Measurements from ENCODE around the gene CCDC148.
"Not testable (repeated sequence)": the region's sequence is repeated elsewhere in the genome, so short reads cannot be mapped to it uniquely, and the experiment has no call there.

The CCDC148 gene

GRCh38 chr2:158457092-158457825 lies 706 bp upstream of the CCDC148 start:
- H3K4me3 ChIP-seq (ENCODE audit: low read depth, low read length) = peak overlapping the region; percentile 74
- peak; percentile 82 for DNase-seq (ENCODE audit: low read depth)
- TF ChIP-seq CTCF (IDR thresholded peaks at IDR 0.05; ENCODE audit: low read depth, low read length) = no peak
- peak; percentile 73 for TF ChIP-seq MAX (IDR thresholded peaks at IDR 0.05; ENCODE audit: low read depth, low read length)
- peak; percentile 16 for TF ChIP-seq POLR2A (IDR thresholded peaks at IDR 0.05; ENCODE audit: extremely low read depth, insufficient read length)
- peak; percentile 92 for TF ChIP-seq MYC (IDR thresholded peaks at IDR 0.05; ENCODE audit: low read depth, low read length)

GRCh38 chr2:158443606-158444005 lies 12.9 kb downstream of the CCDC148 start:
- H3K4me3 ChIP-seq (ENCODE audit: low read depth, low read length) = no peak overlapping the region
- TF ChIP-seq CTCF (IDR thresholded peaks at IDR 0.05; ENCODE audit: low read depth, low read length) (no peak), MYC (IDR thresholded peaks at IDR 0.05; ENCODE audit: low read depth, low read length) (no peak), POLR2A (IDR thresholded peaks at IDR 0.05; ENCODE audit: extremely low read depth, insufficient read length) (no peak)
- no peak for DNase-seq (ENCODE audit: low read depth)

GRCh38 chr2:158439062-158439461 lies 17.5 kb downstream of the CCDC148 start:
- DNase-seq (ENCODE audit: low read depth); H3K4me3 ChIP-seq (ENCODE audit: low read depth, low read length): not testable (repeated sequence)

- not testable (repeated sequence) for DNase-seq (ENCODE audit: low read depth); H3K4me3 ChIP-seq (ENCODE audit: low read depth, low read length)
These were observed 22.8 kb downstream of the CCDC148 start for GRCh38 chr2:158433716-158434115.

GRCh38 chr2:158432117-158432516 lies 24.4 kb downstream of the CCDC148 start:
- TF ChIP-seq MAX (IDR thresholded peaks at IDR 0.05; ENCODE audit: low read depth, low read length) = no peak
- TF ChIP-seq CTCF (IDR thresholded peaks at IDR 0.05; ENCODE audit: low read depth, low read length) = no peak
- TF ChIP-seq MYC (IDR thresholded peaks at IDR 0.05; ENCODE audit: low read depth, low read length) = no peak
- no peak for TF ChIP-seq POLR2A (IDR thresholded peaks at IDR 0.05; ENCODE audit: extremely low read depth, insufficient read length)
- DNase-seq (ENCODE audit: low read depth) = no peak
- no peak overlapping the region for H3K4me3 ChIP-seq (ENCODE audit: low read depth, low read length)

GRCh38 chr2:158414538-158414937 lies 42.0 kb downstream of the CCDC148 start:
- TF ChIP-seq CTCF (IDR thresholded peaks at IDR 0.05; ENCODE audit: low read depth, low read length) (no peak), POLR2A (IDR thresholded peaks at IDR 0.05; ENCODE audit: extremely low read depth, insufficient read length) (no peak), MYC (IDR thresholded peaks at IDR 0.05; ENCODE audit: low read depth, low read length) (no peak), MAX (IDR thresholded peaks at IDR 0.05; ENCODE audit: low read depth, low read length) (no peak)
- H3K4me3 ChIP-seq (ENCODE audit: low read depth, low read length) = no peak overlapping the region
- no peak for DNase-seq (ENCODE audit: low read depth)

GRCh38 chr2:158413581-158413980 lies 43.0 kb downstream of the CCDC148 start:
- H3K4me3 ChIP-seq (ENCODE audit: low read depth, low read length) = no peak overlapping the region
- DNase-seq (ENCODE audit: low read depth) = no peak
- TF ChIP-seq MYC (IDR thresholded peaks at IDR 0.05; ENCODE audit: low read depth, low read length) = no peak
- no peak for TF ChIP-seq POLR2A (IDR thresholded peaks at IDR 0.05; ENCODE audit: extremely low read depth, insufficient read length)
- TF ChIP-seq CTCF (IDR thresholded peaks at IDR 0.05; ENCODE audit: low read depth, low read length) = no peak
- no peak for TF ChIP-seq MAX (IDR thresholded peaks at IDR 0.05; ENCODE audit: low read depth, low read length)

Measured in NB4 (cell line).